ENCODE results near the gene FADD.

Gene FADD

DNA sequence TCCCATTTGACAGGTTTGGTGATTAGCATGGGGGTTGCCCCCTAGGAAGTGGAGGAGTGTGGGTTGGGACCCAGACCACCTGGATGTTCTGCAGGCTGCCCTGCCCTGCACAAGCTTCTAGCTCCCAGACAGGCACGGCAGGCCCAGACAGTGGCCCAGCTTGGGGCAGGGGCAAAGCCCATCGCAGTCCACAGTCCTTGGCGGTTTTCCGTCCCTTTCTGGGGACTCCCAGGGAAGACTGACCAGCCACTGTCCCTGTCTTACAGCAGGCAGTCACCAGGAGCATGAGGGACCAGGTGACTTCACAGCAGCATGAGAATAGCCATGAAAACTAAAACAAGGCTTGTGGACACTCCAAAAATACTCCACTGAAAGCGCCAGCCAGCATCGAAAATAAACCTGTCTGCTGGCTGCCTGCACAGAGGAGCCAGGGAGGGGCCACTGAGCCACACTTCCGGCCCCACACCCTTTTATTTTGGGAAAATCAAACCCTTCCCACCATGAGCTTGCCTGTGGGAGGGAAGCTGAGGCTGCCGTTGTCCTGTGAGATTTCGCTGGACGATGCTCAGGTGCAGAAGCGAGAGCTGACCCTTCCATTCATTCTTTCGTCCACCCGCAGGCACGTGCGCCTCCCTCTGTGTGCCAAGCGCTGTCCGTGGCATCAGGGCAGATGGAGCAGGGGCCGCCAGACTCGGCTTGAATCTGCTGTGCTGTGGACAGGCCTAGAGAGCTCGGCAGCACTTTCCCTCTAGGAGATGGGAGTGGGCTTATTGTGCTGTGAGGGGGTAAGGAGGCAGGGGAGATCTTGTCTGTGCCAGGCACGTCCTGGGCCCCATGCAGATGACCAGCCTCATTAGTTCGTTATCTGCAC, 28.0 kb downstream of the FADD start:
- DNase-seq (ENCODE audit: low read depth in 1 of 2, low spot score in 1 of 2): no peak

DNA sequence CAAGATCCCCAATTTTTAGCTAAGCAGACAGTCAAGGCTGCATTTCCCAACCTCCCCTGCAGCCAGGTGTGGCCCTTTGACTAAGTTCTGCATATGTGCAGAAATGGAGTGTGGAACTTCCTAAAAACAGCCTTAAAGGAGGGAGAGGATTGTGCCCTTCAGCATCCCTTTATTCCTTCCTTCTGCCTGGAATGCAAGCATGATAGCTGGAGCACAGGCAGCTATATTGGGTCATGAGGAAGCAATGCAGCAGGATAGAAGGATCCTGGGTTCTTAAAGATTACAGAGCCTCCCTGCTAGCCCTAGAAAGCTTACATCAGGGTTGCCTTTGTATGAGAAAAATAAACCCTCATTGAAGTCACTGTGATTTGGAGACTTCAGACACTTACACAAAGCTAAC, 29.9 kb downstream of the FADD start:
- no peak for DNase-seq (ENCODE audit: low read depth in 1 of 2, low spot score in 1 of 2)

DNA sequence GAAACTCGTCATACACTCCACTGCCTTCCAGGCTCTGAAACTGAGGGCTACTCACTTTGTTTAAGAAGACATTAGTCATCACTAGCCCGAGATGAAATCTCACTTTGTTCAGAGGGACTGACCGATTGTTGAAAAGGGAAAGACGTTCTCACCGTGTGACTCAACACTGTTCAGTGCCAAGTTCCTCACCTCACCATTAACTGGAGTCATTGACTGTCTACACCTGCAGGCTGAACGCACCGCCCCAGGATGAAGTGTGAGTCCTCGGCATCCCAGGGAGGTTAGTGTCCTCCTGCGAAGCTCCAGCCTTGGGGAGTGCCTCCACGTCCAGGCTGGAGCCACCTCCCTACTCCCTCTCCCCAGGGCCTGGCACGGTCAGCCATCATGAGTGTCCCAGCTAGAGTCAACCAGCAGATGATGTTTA, 30.4 kb downstream of the FADD start:
- DNase-seq (ENCODE audit: low read depth in 1 of 2, low spot score in 1 of 2): no peak

DNA sequence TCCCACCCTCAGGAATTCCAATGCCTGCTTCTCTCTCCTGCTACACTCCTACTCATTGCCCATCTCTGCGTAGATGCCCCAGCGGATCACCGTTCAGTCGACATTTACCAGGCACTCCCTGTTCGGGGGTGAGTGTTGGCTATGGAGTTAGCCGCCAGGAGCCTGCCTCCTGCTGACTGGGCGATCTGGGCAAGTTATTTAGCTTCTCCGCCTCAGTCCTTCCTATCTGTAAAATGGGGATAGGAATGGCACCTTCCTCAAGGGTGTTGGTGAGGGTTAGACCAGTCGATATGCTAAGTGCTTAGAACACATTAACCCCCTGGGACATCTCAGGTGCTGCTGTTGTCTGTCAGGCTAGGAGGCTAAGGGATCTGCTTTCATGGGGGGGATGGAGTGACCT, 30.9 kb downstream of the FADD start:
- DNase-seq (ENCODE audit: low read depth in 1 of 2, low spot score in 1 of 2): no peak

DNA sequence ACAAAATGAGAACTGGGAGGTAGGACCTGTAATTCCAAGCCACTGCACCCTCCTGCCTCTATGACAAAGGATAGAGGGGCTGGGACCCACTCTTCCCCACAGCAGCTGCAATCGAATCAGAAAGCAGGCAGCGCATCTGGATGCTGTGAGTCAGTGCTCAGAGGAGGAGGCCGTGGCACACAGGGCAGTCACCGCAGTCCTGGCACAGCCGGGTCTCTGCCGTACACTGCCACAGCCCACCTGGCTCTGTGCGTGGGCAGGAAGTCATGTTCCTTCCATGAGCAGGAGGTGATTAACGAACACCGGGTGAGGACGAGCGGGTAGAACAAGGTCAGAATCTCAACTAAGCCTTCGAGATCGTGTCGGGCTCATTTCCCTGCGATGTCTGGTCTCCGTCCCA, 37.2 kb downstream of the FADD start:
- no peak for DNase-seq (ENCODE audit: low read depth in 1 of 2, low spot score in 1 of 2)

DNA sequence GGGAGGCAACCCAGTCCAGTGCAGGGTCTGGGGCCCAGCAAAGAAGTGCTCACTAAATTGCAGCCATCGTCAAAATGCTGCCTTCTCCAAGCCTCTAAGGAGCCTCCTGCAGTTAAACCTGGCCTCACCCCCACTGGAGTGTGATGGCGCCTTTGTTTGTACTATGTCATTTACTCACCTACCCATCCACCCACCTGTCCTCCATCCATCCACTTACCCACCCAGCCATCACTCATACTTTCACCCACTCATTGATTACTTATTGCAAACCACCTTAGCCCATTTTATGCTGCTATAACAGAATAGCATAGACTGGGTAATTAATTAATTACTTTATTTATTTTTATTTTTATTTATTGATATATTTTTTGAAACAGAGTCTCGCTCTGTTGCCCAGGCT, 38.6 kb downstream of the FADD start:
- DNase-seq (ENCODE audit: low read depth in 1 of 2, low spot score in 1 of 2): no peak

DNA sequence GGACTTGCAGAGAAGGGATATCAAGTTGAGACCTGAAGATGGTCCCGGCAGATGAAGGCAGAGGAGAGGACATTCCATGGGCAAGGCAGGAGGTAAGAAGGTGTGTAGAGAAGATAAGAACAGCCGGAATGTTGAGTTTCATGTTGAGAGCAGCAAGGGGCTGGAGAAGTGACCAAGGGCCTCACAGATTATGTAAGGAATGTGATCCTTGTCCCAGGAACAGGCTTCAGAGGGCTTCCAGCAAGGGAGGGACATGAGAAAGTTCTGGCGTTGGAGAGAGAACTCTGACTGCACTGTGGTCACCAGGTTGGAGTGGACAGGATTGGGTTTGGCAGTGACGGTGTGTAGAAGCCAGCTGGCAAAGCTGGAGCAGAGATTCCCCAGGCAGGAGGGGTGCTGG, 39.8 kb downstream of the FADD start:
- no peak for DNase-seq (ENCODE audit: low read depth in 1 of 2, low spot score in 1 of 2)

DNA sequence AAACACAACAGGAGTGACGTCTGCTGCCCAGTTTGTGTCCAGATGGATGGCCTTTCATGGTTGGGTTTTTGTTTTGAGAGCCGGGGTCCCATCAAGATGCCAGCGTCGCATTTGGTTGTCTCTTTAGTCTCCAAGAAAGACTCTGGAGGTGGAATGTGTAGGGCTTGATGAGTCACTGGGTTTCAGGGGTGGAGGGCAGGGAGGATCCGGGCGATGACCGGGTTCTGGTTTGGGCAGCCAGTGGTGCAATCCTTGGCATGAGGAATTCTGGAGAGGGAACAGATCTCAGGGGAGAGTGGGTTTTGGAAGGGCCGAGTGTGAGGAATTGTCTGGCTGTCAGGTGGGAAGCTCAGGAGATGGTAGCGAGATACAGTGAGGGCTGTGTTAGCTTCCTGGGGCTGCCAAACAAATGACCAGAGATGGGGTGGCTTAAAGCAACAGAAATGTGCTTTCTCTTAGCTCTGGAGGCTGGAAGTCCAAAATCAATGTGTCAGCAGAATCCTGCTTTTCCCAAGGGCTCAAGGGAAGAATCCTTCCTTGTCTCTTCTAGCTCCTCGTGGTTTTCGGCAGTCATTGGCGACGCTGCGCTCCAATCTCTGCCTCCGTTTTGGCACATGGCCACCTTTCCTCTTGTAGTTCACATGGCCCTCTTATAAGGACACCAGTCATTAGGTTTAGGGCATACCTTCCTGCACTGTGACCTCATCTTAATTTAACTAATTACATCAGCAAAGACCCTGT, 41.0 kb downstream of the FADD start:
- no peak for DNase-seq (ENCODE audit: low read depth in 1 of 2, low spot score in 1 of 2)

DNA sequence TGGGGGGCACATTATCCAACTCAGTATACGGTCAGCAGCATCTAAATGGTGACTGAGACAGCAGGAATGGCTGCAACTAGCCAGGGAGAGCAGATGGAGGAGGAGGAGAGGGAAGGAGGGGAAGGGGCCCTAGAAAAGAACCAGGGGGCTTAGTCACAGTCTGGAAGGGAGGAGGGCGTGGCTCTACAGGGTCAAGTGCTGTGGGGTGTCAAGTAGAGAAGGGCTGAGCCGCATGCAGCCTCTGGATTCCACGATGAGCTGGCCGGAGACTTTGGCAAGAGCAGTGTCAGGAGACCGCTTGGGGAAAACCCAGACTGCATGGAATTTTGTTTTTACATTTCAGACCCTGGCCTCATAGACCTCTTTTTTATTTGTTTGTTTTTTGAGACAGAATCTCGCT, 41.6 kb downstream of the FADD start:
- no peak for DNase-seq (ENCODE audit: low read depth in 1 of 2, low spot score in 1 of 2)

DNA sequence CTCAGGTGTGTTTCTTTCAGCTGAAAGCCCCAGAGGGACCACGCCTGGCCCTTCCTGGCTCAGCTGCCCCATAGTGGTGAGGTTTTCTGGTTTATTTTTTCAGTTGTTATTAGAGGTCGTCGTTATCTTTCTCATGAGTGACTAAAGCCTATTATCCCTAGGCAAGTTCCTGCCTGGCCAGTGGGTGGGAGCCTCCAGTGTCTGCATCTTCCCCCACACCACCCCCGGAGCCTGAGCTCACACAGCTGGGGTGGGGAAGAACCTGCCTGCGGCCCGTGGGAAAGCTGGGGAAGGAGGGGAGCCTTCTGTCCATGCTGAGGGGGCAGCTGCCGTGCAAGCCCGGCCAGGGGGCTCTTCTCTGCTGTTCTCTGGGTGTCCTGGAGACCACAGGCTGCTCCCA, 43.1 kb downstream of the FADD start:
- no peak for DNase-seq (ENCODE audit: low read depth in 1 of 2, low spot score in 1 of 2)

DNA sequence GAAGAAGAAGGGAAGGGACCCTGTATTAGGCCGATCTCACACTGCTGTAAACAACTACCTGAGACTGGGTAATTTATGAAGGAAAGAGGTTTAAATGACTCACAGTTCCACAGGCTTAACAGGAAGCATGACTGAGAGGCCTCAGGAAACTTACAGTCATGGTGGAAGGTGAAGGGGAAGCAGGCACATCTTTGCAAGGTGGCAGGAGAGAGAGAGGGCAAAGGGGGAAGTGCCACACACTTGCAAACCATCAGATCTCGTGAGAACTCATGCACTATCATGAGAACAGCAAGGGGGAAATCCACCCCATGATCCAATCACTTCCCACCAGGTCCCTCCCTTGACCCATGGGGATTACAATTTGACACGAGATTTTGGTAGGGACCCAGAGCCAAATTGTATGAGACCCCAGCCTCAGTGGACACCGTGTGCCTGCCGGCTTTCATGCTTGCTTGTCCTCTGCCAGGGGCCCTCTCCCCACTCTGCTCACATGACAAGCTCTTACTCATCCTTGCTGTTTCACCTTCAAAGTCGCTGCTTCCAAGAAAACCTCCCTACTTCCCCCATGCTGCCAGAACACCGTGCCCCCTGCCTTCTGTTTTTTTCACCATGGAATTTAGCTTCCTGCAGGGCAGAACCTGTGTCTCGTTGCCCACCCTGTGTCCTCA, 44.1 kb downstream of the FADD start:
- DNase-seq (ENCODE audit: low read depth in 1 of 2, low spot score in 1 of 2): no peak

DNA sequence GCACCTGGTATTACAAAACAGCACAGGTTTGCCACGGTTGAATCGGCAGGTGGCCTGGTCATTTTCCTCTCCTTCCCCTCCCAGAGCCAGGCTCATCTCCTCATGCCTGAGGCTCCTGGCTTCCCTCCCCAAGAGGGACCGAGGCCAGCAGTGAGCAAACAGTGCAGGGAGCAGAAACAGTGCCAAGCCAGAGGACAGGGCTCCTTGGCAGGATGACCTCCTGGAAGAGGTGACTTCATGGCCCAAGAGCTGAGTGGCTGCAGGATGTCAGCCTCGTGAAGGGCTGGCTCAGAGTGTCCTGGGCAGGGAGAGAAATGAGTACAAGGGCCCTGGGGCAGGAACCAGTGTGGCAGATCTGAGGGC, 44.6 kb downstream of the FADD start:
- DNase-seq (ENCODE audit: low read depth in 1 of 2, low spot score in 1 of 2): no peak

DNA sequence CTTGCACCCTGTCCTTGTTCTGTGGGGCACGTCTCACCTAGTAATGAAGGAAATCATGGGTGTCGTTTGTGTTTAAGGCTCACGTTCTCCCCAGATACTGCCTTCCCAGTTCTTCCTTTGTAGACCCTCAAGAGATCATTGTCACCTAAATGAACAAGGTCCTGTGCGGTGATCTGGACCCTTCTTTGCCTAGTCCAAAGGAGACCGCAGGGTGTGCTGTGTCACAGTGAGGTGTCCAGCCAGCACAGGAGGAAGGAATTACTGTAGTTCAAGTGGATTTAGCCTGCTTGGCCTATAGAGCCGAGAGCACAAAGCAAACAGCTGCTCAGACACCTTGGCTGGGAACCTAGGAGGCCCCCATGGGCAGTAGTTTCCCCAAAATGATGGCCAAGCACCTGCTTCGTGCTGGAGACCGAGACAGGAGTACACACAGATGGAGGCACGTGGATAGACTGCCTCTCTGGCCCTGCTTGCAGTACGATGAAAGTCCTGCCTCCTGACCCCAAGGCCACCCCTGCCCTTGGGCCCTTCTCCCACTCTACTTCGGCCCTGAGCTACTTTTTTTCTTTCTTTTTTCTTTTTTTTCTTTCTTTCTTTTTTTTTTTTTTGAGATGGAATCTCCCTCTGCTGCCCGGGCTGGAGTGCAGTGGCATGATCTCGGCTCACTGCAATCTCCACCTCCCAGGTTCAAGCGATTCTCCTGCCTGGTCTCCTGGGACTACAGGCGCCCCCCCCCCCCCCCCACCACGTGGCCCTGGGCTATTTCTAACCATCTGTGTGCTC, 48.0 kb downstream of the FADD start:
- DNase-seq (ENCODE audit: low read depth in 1 of 2, low spot score in 1 of 2): no peak

DNA sequence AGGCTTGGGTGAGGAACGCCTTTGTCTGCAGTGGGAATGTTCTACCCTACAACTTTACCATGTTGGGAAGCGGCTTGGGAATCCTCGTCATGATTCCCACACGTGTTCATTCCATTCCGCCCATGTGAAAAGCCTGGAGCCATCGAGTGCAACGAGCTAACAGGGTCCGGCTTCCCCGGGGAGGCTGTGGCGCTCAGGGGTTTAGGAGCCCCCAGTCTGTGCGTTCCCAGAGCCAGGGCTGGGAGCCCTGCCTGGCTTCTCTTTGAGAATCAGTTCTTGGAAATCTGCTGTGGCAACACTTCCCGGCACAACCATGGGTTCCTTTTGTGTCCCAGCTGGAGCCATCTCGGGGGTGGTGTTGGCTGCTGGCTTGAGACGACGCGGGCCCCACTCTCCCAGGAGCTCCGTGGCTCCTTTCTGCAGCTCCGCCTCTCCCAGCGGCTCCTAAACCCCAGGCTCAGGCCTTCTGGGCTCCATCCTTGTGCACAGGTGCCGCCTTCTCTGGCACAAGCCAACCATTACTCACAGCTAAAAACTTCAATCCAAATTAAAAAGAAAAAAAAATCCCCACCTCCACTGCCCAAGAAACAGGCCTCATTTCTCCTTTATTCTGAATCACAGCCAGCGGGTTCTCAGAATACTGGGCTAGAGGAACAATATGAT, 48.7 kb downstream of the FADD start:
- no peak for DNase-seq (ENCODE audit: low read depth in 1 of 2, low spot score in 1 of 2)

DNA sequence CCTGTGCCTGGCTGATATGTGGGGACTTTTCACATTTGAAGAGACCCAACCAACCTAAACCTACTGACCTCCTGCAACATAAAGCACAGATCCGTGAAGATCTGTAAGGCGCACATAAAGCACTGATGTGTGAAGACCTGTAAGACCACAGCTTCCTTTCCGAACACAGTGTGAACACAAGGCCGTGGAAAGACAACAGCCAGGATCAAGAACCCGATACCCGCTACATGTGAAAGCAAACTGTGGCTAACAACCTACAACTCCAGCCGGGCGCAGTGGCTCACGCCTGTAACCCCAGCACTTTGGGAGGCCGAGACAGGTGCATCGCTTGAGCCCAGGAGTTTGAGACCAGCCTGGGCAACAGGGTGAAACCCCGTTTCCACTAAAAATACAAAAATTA, 49.7 kb downstream of the FADD start:
- DNase-seq (ENCODE audit: low read depth in 1 of 2, low spot score in 1 of 2): no peak

DNA sequence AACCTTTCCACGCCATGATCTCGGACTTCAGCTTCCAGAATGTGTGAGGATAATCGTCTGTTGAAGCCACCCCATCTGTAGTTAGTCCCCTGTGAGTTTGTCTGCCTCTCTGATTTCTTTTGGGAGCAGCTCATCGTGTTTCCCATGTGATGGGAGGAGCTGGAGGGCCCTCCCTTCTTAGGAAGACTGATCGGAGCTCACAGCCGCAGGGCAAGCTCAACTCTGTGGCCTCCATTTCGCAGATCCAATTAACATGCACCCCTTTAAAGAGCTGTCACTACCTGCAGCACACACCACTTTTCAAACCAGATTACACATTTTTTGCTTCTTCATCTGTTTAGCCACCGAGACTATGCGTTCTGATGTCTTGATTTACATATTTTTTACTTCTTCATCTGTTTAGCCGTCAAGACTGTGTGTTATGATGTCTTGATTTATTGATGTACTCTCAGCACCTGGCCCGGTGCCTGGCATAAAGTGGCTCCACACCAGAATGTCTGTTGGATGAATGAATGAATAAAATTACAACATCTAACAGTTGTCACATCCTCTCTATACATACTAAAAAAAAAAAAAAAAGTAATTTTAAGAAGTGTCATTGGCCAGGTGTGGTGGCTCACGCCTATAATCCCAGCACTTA, 52.5 kb downstream of the FADD start:
- no peak for DNase-seq (ENCODE audit: low read depth in 1 of 2, low spot score in 1 of 2)

All from stimulated activated CD4-positive, alpha-beta T cell treated with anti-CD3 and anti-CD28 coated beads, Interleukin-15, amount 100 ng/mL, for 1 hour (primary cell).